Spleen (tissue), 13 donors: ENCODE measurements around the gene AP5B1. TPM values are rescaled to one million over a fixed set of nuclear protein-coding genes. Genes with fewer than 3 reads are reported as not detected.

Experiments used
- DNase-seq: peaks from one replicate; pipeline ENCODE4 v3.0.0-alpha.2; 2020
- H3K27ac ChIP-seq, 8 donors: fragments of 200-600 bp; sonication (generic) in 7 of 8; 1 replicate in 4 of 8; 2 replicates in 4 of 8; pipeline versions ENCODE4 v1.5.0 to v1.8.0; 2016 to 2021; ENCODE audit warnings: inconsistent platforms in 4 of 8, mild to moderate bottlenecking in 4 of 8, moderate library complexity in 1 of 8
- H3K27me3 ChIP-seq, 7 donors: fragments of 200-600 bp; sonication (generic) in 6 of 7; replicated peaks in 1 of 7; 1 replicate in 4 of 7; 2 replicates in 3 of 7; pipeline versions ENCODE4 v1.5.0 to v1.8.0; 2016 to 2021; ENCODE audit warnings: inconsistent platforms in 3 of 7, mild to moderate bottlenecking in 1 of 7
- H3K36me3 ChIP-seq, 6 donors: fragments of 200-600 bp; sonication (generic) in 5 of 6; 1 replicate in 4 of 6; 2 replicates in 2 of 6; pipeline versions ENCODE4 v1.5.0 to v1.8.0; 2016 to 2021; ENCODE audit warnings: inconsistent platforms in 2 of 6
- H3K4me1 ChIP-seq, 6 donors: fragments of 200-600 bp; sonication (generic) in 5 of 6; 1 replicate in 3 of 6; 2 replicates in 3 of 6; pipeline versions ENCODE4 v1.5.0 to v1.8.0; 2016 to 2021; ENCODE audit warnings: inconsistent platforms in 3 of 6
- H3K4me3 ChIP-seq, 8 donors: fragments of 200-600 bp; sonication (generic) in 7 of 8; 1 replicate in 4 of 8; 2 replicates in 4 of 8; pipeline versions ENCODE4 v1.5.0 to v1.8.0; 2016 to 2021; ENCODE audit warnings: inconsistent platforms in 4 of 8, mild to moderate bottlenecking in 4 of 8, moderate library complexity in 2 of 8
- H3K9me3 ChIP-seq, 8 donors: fragments of 200-600 bp; sonication (generic) in 7 of 8; 1 replicate in 4 of 8; 2 replicates in 4 of 8; pipeline versions ENCODE4 v1.5.0 to v1.8.0; 2016 to 2021; ENCODE audit warnings: inconsistent platforms in 4 of 8
- CTCF ChIP-seq, 11 experiments: fragments of 200-600 bp in 7 of 11; fragments of 450-650 bp in 4 of 11; sonication (generic) in 4 of 11; IDR thresholded peaks in 8 of 11; conservative IDR thresholded peaks in 3 of 11; 1 replicate in 7 of 11; 2 replicates in 4 of 11; pipeline versions ENCODE4 v1.4.0 to v1.8.0; 2016 to 2021; ENCODE audit warnings: antibody characterized with exemption in 11 of 11, inconsistent platforms in 4 of 11, mild to moderate bottlenecking in 1 of 11
- POLR2A ChIP-seq, 3 donors: fragments of 450-650 bp; IDR thresholded peaks; one replicate each; pipeline ENCODE4 v1.5.1; 2017; ENCODE audit warnings: antibody characterized with exemption in 3 of 3, mild to moderate bottlenecking in 1 of 3
- POLR2AphosphoS5 ChIP-seq, 3 donors: sonication (generic); formaldehyde crosslinking; IDR thresholded peaks; one replicate each; pipeline ENCODE4 v1.5.1; 2017; ENCODE audit warnings: antibody characterized with exemption in 3 of 3
- WGBS, 5 donors: extraction: QIAGEN DNeasy Blood & Tissue Kit in 3 of 5; methylation state at CpG; one replicate each; pipeline versions ENCODE4 v1.1.5 to v1.1.7; 2013 to 2018; 5-methylcytosine and 5-hydroxymethylcytosine counted together
- intact Hi-C: fragments of 100-400 bp; cut with DNase I; formaldehyde crosslinking; loops from one replicate; pipeline ENCODE4 v1.15.0; 2023; ENCODE audit warnings: low total_unique reads
- long read RNA-seq, 2 donors: transcript quantifications; one replicate each; lab custom pipeline, GENCODE V29; 2026
- polyA plus RNA-seq, 3 donors: library from polyadenylated mRNA; stranded (reverse); fragments of 200-250 nt; gene quantifications; one replicate each; pipeline ENCODE4 v1.2.1, GENCODE V29; 2013
- total RNA-seq, 7 donors: library from RNA; depleted of rRNA in 3 of 7; stranded (reverse); fragments of >200 nt in 3 of 7; fragmentation: NEBNext Ultra II Directional in 4 of 7; extraction: Animal tissue kit (Norgen Biotek cat#: 25700) in 4 of 7; gene quantifications; one replicate each; pipeline versions ENCODE4 v1.1.0 to v1.2.1, GENCODE V29; 2016 to 2021
- donor health status: healthy with polysubstance abuse.
- donor health status: DM: no; HTN: no; CAD: no; lungs with moderate emphysema.
- donor health status: DM: no; HTN: no; CAD: no.
- donor health status: Bipolar disorder and iron deficiency.
- donor health status: healthy.
- donor health status: DM: no; HTN: no; CAD: no.
- donor health status: DM: yes; HTN: yes; CAD: no.

The AP5B1 gene, protein sequence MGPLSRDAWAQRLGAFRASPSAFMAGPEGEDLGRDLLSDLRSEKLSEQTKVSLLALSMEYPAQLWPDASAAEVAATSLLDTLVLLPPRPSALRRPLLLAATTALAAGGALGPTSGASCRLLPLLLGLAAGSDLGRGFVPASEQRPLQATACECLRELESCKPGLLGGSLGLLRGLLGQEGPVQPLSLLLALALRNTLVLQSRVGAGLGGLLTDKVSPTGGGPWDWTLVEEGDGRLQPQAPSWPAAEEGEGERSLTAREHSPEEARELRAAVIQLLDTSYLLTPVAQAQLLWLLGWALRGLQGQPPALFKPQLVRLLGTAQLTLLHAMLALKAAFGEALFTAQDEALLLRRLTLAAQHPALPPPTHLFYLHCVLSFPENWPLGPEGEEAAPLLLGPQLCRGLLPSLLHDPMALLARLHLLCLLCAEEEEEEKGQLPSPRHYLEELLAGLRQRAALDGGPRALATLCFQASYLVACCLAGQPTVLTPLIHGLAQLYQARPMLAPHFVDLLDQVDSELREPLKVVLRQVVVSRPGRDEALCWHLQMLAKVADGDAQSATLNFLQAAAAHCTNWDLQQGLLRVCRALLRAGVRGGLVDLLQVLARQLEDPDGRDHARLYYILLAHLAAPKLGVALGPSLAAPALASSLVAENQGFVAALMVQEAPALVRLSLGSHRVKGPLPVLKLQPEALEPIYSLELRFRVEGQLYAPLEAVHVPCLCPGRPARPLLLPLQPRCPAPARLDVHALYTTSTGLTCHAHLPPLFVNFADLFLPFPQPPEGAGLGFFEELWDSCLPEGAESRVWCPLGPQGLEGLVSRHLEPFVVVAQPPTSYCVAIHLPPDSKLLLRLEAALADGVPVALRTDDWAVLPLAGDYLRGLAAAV
- 10 to 100 TPM; 28.9 to 58.9 (median 33.1) TPM for total RNA-seq
- polyA plus RNA-seq, result 10 to 100 TPM in 1 of 3 donors, 1 to 10 TPM in 2; 2.8 to 12.6 (median 3.3) TPM
- long read RNA-seq, donor 1, full-length matches to known transcripts, result 2 of 2 reads
- long read RNA-seq, donor 1, partial matches to known transcripts, result 0 of 2 reads
- long read RNA-seq, donor 1, other reads (novel, unspliced or antisense), result 0 of 2 reads
- long read RNA-seq, donor 2, full-length matches to known transcripts, result 1 of 1 reads
- long read RNA-seq, donor 2, partial matches to known transcripts, result 0 of 1 reads
- long read RNA-seq, donor 2, other reads (novel, unspliced or antisense), result 0 of 1 reads

- TF ChIP-seq CTCF (IDR thresholded peaks at IDR 0.05 in 8 of 11, conservative IDR thresholded peaks at IDR 0.05 in 3 of 11) (no peak), POLR2AphosphoS5 (IDR thresholded peaks at IDR 0.05) (peak; percentile 50 to 66 (median 55)), POLR2A (IDR thresholded peaks at IDR 0.05) (peak in 1 of 3 donors; percentile 24)
- Histone ChIP-seq H3K27me3 (peaks cover 0 to 11% (median 3%) of the 10 kb centered on the region in 7 donors), H3K27ac (peak within 1 kb of the TSS; percentile 38 to 97 (median 90)), H3K36me3 (peaks cover 0 to 35% (median 22%) of the 10 kb centered on the region in 6 donors), H3K4me1 (peaks cover 9 to 60% (median 41%) of the 10 kb centered on the region in 6 donors), H3K4me3 (peak within 1 kb of the TSS; percentile 60 to 99 (median 86)), H3K9me3 (no peaks in the 10 kb centered on the region)
- intact Hi-C loops, result no loop called here
- peak; percentile 94 for DNase-seq
- 1 to 2% (median 1%) methylated on average over 18 to 59 of the region's 59 CpGs; no CpG with 5 or more reads in 1 of the 5 donors for WGBS, 5 donors
These were observed at the start of gene AP5B1 for GRCh38 chr11:65780770-65781151. TSS of gene AP5B1 (minus strand) at chr11:65780976. CDS start at chr11:65780591, 385 bp downstream.

- no peaks in the 10 kb centered on the region for H3K9me3 ChIP-seq
- H3K4me3 ChIP-seq, result no peak overlapping the region
- TF ChIP-seq POLR2A (IDR thresholded peaks at IDR 0.05) (no peak), POLR2AphosphoS5 (IDR thresholded peaks at IDR 0.05) (no peak), CTCF (IDR thresholded peaks at IDR 0.05 in 8 of 11, conservative IDR thresholded peaks at IDR 0.05 in 3 of 11) (no peak)
- WGBS, 5 donors, result 76 to 82% (median 78%) methylated on average over 4 of the region's 4 CpGs
- H3K4me1 ChIP-seq, result peaks cover 4 to 17% (median 13%) of the 10 kb centered on the region in 6 donors
- no peak for DNase-seq
- H3K36me3 ChIP-seq, result no peaks in the 10 kb centered on the region
- intact Hi-C loops, result no loop called here
- peaks cover 0 to 8% (median 0%) of the 10 kb centered on the region in 7 donors for H3K27me3 ChIP-seq
- H3K27ac ChIP-seq, result no peak overlapping the region
These were observed 48.7 kb upstream of the AP5B1 start for GRCh38 chr11:65829459-65829858.

GRCh38 chr11:65826984-65827735, 46.4 kb upstream of the AP5B1 start:
- no peaks in the 10 kb centered on the region for H3K4me1 ChIP-seq
- DNase-seq, result no peak
- no peak overlapping the region for H3K4me3 ChIP-seq
- H3K9me3 ChIP-seq, result no peaks in the 10 kb centered on the region
- TF ChIP-seq POLR2AphosphoS5 (IDR thresholded peaks at IDR 0.05), result no peak
- no peak for TF ChIP-seq CTCF (IDR thresholded peaks at IDR 0.05 in 8 of 11, conservative IDR thresholded peaks at IDR 0.05 in 3 of 11)
- TF ChIP-seq POLR2A (IDR thresholded peaks at IDR 0.05), result no peak
- intact Hi-C loops, result no loop called here
- 81 to 93% (median 89%) methylated on average over 8 of the region's 8 CpGs for WGBS, 5 donors
- no peak overlapping the region for H3K27ac ChIP-seq
- no peaks in the 10 kb centered on the region for H3K27me3 ChIP-seq
- no peaks in the 10 kb centered on the region for H3K36me3 ChIP-seq
